Nephron progenitor cell (in vitro differentiated cells): ENCODE results near the gene LGALS9.
A peak's percentile ranks its signal among the peaks of the same experiment; 100 is the strongest.

ENCODE experiments used
- DNase-seq: peaks from one replicate; pipeline ENCODE4 v3.0.0; 2021
- H3K27ac Mint-ChIP-seq: 2 replicates; pipeline ENCODE4 v1.8.0; 2021; ENCODE audit warnings: mild to moderate bottlenecking, moderate library complexity, mixed read lengths
- H3K27me3 Mint-ChIP-seq: 2 replicates; pipeline ENCODE4 v1.8.0; 2021; ENCODE audit warnings: mild to moderate bottlenecking, low read depth, mixed read lengths; ENCODE audit not compliant: poor library complexity
- H3K36me3 Mint-ChIP-seq: 2 replicates; pipeline ENCODE4 v1.8.0; 2021; ENCODE audit warnings: low read depth, mixed read lengths
- H3K4me1 Mint-ChIP-seq: 2 replicates; pipeline ENCODE4 v1.8.0; 2021; ENCODE audit warnings: mixed read lengths
- H3K4me3 Mint-ChIP-seq: 2 replicates; pipeline ENCODE4 v1.8.0; 2021; ENCODE audit warnings: mild to moderate bottlenecking, moderate library complexity, mixed read lengths
- H3K9me3 Mint-ChIP-seq: 2 replicates; pipeline ENCODE4 v1.8.0; 2021; ENCODE audit warnings: mild to moderate bottlenecking, moderate library complexity, mixed read lengths
- CTCF ChIP-seq: fragments of 200-600 bp; sonication (generic); IDR thresholded peaks from 2 replicates; pipeline ENCODE4 v1.5.0; 2021; ENCODE audit warnings: antibody characterized with exemption

Gene LGALS9

GRCh38 chr17:27601069-27601974 lies 29.7 kb upstream of the LGALS9 start:
- Mint-ChIP-seq H3K36me3 (peaks cover 16% of the 10 kb centered on the region), H3K4me3 (no peak overlapping the region), H3K27me3 (no peaks in the 10 kb centered on the region), H3K4me1 (peaks cover 21% of the 10 kb centered on the region), H3K27ac (no peak overlapping the region), H3K9me3 (no peaks in the 10 kb centered on the region)
- TF ChIP-seq CTCF: peak; percentile 96
- DNase-seq: peak; percentile 93

GRCh38 chr17:27601975-27602302 lies 29.0 kb upstream of the LGALS9 start:
- Mint-ChIP-seq H3K36me3 (peaks cover 18% of the 10 kb centered on the region), H3K4me3 (no peak overlapping the region)
- TF ChIP-seq CTCF: peak; percentile 33

GRCh38 chr17:27602721-27603420 lies 28.1 kb upstream of the LGALS9 start:
- peak; percentile 96 for TF ChIP-seq CTCF
- peak; percentile 89 for DNase-seq
- Mint-ChIP-seq H3K4me3 (no peak overlapping the region), H3K36me3 (peaks cover 18% of the 10 kb centered on the region), H3K4me1 (peaks cover 21% of the 10 kb centered on the region), H3K9me3 (no peaks in the 10 kb centered on the region), H3K27ac (no peak overlapping the region), H3K27me3 (no peaks in the 10 kb centered on the region)

More at GRCh38 chr17:27601975-27602302, 29.0 kb upstream of the LGALS9 start:
- Mint-ChIP-seq H3K27ac (no peak overlapping the region), H3K27me3 (no peaks in the 10 kb centered on the region), H3K9me3 (no peaks in the 10 kb centered on the region), H3K4me1 (peaks cover 21% of the 10 kb centered on the region)
- DNase-seq: no peak

GRCh38 chr17:27603421-27603770 lies 27.6 kb upstream of the LGALS9 start:
- no peaks in the 10 kb centered on the region for H3K27me3 Mint-ChIP-seq
- DNase-seq: no peak
- peaks cover 21% of the 10 kb centered on the region for H3K4me1 Mint-ChIP-seq
- H3K27ac Mint-ChIP-seq: no peak overlapping the region
- no peak overlapping the region for H3K4me3 Mint-ChIP-seq
- no peaks in the 10 kb centered on the region for H3K9me3 Mint-ChIP-seq
- TF ChIP-seq CTCF: no peak
- H3K36me3 Mint-ChIP-seq: peaks cover 18% of the 10 kb centered on the region

GRCh38 chr17:27603880-27604794 lies 26.9 kb upstream of the LGALS9 start:
- Mint-ChIP-seq H3K9me3 (no peaks in the 10 kb centered on the region), H3K4me1 (peaks cover 21% of the 10 kb centered on the region), H3K27me3 (no peaks in the 10 kb centered on the region), H3K36me3 (peaks cover 22% of the 10 kb centered on the region), H3K27ac (no peak overlapping the region), H3K4me3 (no peak overlapping the region)
- TF ChIP-seq CTCF: no peak
- no peak for DNase-seq
